ENCODE results near the gene GARIN5A. TPM values are rescaled to one million over a fixed set of nuclear protein-coding genes. Genes with fewer than 3 reads are reported as not detected.

GARIN5A gene
- total RNA-seq, 2 donors from 2014 or later, result 1.1 TPM; not detected in 1

GRCh38 chr19:50422397-50423278 is 54.0 kb downstream of the GARIN5A start:
- no peak overlapping the region for H3K4me3 Mint-ChIP-seq
- H3K4me1 Mint-ChIP-seq (ENCODE audit: low read depth in 2 of 2), result peaks cover 15 to 16% of the 10 kb centered on the region in 2 donors
- ATAC-seq, result peak in 1 of 2 donors; percentile 22
- H3K36me3 Mint-ChIP-seq, result peaks cover 4% of the 10 kb centered on the region
- H3K27ac Mint-ChIP-seq, result no peak overlapping the region
- DNase-seq (ENCODE audit: low spot score), result no peak
- no peaks in the 10 kb centered on the region for H3K9me3 Mint-ChIP-seq
- H3K27me3 Mint-ChIP-seq, result peaks cover 24% of the 10 kb centered on the region in 2 donors

- Mint-ChIP-seq H3K9me3 (no peaks in the 10 kb centered on the region), H3K27me3 (peaks cover 22 to 24% of the 10 kb centered on the region in 2 donors), H3K4me1 (ENCODE audit: low read depth in 2 of 2) (peaks cover 15 to 16% of the 10 kb centered on the region in 2 donors), H3K27ac (peak overlapping the region in 1 of 2 donors; percentile 70), H3K4me3 (no peak overlapping the region), H3K36me3 (peaks cover 4% of the 10 kb centered on the region)
- ATAC-seq, result no peak
- no peak for DNase-seq (ENCODE audit: low spot score)
These were observed 55.8 kb downstream of the GARIN5A start for GRCh38 chr19:50420808-50421207.

DNA sequence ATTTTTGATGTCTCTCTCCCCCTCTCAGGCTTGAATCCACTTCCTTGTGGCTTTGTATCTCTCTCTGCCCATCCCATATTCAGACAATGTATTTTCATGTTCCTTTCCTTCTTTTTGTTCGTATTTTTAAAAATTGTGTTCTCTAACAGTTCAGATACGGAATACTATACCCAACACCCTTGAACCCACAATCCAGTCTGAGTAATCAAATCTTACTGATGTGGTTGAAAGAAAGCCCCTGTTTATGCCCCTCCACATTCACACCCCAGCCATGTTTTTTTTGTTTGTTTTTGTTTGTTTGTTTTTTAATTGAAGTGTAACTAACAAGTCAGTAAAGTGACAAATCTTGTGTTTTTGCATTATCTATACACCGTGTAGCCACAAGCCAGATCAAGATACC is 56.5 kb downstream of the GARIN5A start:
- ATAC-seq, result no peak
- Mint-ChIP-seq H3K9me3 (no peaks in the 10 kb centered on the region), H3K27ac (peak overlapping the region in 1 of 2 donors; percentile 70), H3K4me3 (peak overlapping the region; percentile 43), H3K27me3 (peaks cover 22 to 24% of the 10 kb centered on the region in 2 donors), H3K4me1 (ENCODE audit: low read depth in 2 of 2) (peaks cover 15 to 16% of the 10 kb centered on the region in 2 donors), H3K36me3 (peaks cover 4% of the 10 kb centered on the region)
- DNase-seq (ENCODE audit: low spot score), result no peak

DNA sequence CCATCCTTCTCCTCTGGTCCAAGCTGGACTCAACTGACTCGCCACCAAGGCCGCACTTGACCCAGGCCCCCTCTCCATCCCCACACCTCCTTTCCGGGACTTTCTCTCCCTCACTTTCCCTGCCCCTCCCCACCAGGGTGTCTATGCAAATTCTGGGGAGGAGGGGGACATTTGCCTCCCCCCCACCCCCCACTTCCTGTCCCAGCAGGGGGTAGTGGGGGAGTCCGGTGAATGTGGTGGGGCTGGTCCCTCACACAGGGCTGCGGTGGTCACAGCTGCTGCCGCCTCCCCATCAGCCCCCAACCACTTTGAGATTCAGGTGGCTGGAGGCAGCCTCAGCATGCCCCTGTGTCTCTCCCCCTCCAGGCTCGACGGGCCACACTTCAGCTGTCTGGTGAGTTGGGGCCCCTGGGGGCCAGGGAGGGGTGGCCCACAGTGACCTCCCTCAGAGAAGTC is 57.0 kb downstream of the GARIN5A start:
- ATAC-seq (no peak), DNase-seq (ENCODE audit: low spot score) (peak; percentile 58)
- H3K36me3 Mint-ChIP-seq, result peaks cover 4% of the 10 kb centered on the region
- peaks cover 15 to 16% of the 10 kb centered on the region in 2 donors for H3K4me1 Mint-ChIP-seq (ENCODE audit: low read depth in 2 of 2)
- peak overlapping the region; percentile 43 for H3K4me3 Mint-ChIP-seq
- H3K27ac Mint-ChIP-seq, result peak overlapping the region in 1 of 2 donors; percentile 70
- no peaks in the 10 kb centered on the region for H3K9me3 Mint-ChIP-seq
- H3K27me3 Mint-ChIP-seq, result peaks cover 22 to 24% of the 10 kb centered on the region in 2 donors

- Mint-ChIP-seq H3K27ac (peak overlapping the region in 1 of 2 donors; percentile 70), H3K27me3 (peaks cover 22 to 24% of the 10 kb centered on the region in 2 donors), H3K4me1 (ENCODE audit: low read depth in 2 of 2) (peaks cover 16 to 18% of the 10 kb centered on the region in 2 donors), H3K9me3 (no peaks in the 10 kb centered on the region), H3K36me3 (peaks cover 4% of the 10 kb centered on the region), H3K4me3 (peak overlapping the region; percentile 11)
- DNase-seq (ENCODE audit: low spot score) (peak; percentile 41), ATAC-seq (no peak)
These were observed 57.5 kb downstream of the GARIN5A start for GRCh38 chr19:50419022-50419579.

DNA sequence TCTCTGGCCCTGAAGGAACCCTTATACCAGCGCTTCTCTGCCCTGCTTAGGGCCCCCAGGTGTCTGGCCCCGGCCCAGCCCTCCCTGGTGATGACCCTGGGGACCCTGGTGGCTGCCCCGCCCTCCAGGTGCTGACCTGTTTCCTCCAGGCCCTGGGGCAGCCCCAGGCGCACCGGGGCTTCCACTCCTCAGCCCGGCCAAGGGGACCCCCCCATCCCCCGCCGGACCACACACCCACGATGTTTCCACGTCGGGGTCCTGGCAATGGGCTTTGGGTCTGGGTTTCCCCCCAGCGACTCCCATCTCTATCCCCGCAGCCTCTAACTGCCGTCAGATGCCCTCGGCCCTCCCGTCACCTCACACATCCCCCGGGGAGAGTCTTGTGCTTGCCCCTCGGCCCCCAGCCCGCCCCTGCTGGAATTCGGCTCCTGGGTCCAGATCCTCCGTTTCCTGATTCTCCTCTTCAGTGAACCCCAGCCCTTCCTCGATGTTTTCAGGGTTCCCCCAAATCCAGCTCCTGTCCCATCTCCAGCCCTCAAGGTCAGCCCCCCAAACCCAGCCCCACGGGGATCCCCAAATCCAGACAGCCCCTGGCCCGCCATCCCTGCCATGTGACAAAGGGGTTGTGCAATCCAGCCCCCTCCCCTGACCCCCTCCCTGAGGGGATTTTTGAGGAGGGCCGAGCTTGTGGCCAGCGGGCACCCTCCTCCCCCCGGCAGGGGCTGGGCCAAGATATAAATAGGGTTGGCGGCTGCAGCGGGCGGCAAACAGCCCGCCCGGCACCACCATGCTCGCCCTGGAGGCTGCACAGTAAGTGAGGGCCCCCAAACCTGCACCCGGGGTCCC is 58.2 kb downstream of the GARIN5A start, which contains the start of gene SPIB:
Gene SPIB, plus strand, starts transcription at position 763 of the 846 bp plus-strand sequence. Its CDS starts 25 bp downstream, at position 788.
- Mint-ChIP-seq H3K27me3 (peaks cover 22 to 24% of the 10 kb centered on the region in 2 donors), H3K27ac (peak within 1 kb of the TSS in 1 of 2 donors; percentile 70), H3K4me1 (ENCODE audit: low read depth in 2 of 2) (peaks cover 16 to 18% of the 10 kb centered on the region in 2 donors), H3K9me3 (no peaks in the 10 kb centered on the region), H3K4me3 (peak within 1 kb of the TSS; percentile 11), H3K36me3 (peaks cover 4% of the 10 kb centered on the region)
- DNase-seq (ENCODE audit: low spot score) (peak; percentile 53), ATAC-seq (peak in 1 of 2 donors; percentile 10)

DNA sequence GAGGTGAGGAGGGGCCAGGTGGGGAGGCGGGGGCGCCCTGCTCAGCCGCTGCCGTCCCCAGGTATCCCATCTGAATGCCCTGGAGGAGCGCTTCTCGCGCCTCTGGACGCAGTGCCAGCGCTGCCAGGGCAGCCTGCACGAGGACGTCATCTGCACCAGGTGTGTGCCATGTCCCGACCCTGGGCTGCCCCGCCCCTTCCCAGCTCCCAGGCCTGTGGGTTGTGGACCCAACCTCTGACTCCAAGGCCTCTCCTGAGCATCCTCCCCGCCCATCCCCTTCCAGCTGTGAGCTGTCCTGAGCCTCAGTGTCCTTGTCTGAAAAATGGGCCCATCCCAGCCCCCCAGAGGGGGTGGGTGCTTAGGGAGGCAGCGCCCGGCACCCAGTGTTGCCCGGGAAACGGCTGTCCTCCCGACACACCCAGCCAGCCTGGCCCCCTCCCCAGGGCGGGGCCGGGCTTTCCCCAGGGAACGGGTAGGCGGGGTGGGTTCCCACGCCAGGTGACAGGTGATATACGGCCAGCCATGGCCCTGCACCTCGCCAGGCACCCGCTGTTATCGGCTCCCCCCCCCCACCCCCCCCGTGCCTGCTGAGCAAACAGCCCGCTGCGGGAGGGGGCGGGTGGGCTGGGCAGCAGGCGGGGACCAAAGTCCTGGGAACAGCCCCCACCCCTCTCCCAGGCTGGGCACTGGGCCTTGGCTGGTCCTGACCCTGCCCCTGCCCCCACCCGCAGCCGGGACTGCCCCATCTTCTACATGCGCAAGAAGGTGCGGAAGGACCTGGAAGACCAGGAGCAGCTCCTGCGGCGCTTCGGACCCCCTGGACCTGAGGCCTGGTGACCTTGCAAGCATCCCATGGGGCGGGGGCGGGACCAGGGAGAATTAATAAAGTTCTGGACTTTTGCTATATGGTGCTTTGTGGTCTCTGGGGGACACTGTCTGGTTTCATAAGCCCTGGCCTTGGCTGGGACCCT is 59.3 kb downstream of the GARIN5A start:
- peak; percentile 58 for DNase-seq (ENCODE audit: low spot score)
- Mint-ChIP-seq H3K9me3 (no peaks in the 10 kb centered on the region), H3K27me3 (peaks cover 22 to 24% of the 10 kb centered on the region in 2 donors), H3K27ac (no peak overlapping the region), H3K4me3 (no peak overlapping the region), H3K36me3 (peaks cover 4% of the 10 kb centered on the region), H3K4me1 (ENCODE audit: low read depth in 2 of 2) (peaks cover 16 to 18% of the 10 kb centered on the region in 2 donors)
- no peak for ATAC-seq

Other genes with a start within 250 kb of the GARIN5A start
- 10 to 100 TPM in 1 of 2 donors, 1 to 10 TPM in 1; 1.9 to 25.8 TPM for gene KCNC3, start 147.5 kb downstream of the GARIN5A start, total RNA-seq
- 10 to 100 TPM in 1 of 2 donors, 1 to 10 TPM in 1; 2.4 to 12.4 TPM for gene NAPSA, start 111.2 kb downstream of the GARIN5A start, total RNA-seq
- gene NR1H2, start 100.4 kb downstream of the GARIN5A start, total RNA-seq, result 10 to 100 TPM; 84.5 to 91.9 TPM
- 100 to 1,000 TPM in 1 of 2 donors, 10 to 100 TPM in 1; 80.0 to 246 TPM for gene POLD1, start 92.5 kb downstream of the GARIN5A start, total RNA-seq
- 1 to 10 TPM in 1 of 2 donors, under 1 TPM in 1; 0.38 to 4.2 TPM for gene SPIB, start 57.9 kb downstream of the GARIN5A start, total RNA-seq
- under 1 TPM in 1 of 2 donors, not detected in 1; 0.50 TPM for gene MYBPC2, start 44.0 kb downstream of the GARIN5A start, total RNA-seq
- gene EMC10, start 341 bp downstream of the GARIN5A start, total RNA-seq, result 100 to 1,000 TPM in 1 of 2 donors, 10 to 100 TPM in 1; 84.1 to 106 TPM
- 10 to 100 TPM; 39.8 to 46.0 TPM for gene JOSD2, start 34.3 kb upstream of the GARIN5A start, total RNA-seq
- gene ASPDH, start 37.1 kb upstream of the GARIN5A start, total RNA-seq, result not detected
- gene LRRC4B, start 91.6 kb upstream of the GARIN5A start, total RNA-seq, result not detected
- not detected for gene SYT3, start 163.0 kb upstream of the GARIN5A start, total RNA-seq
- gene C19orf81, start 172.6 kb upstream of the GARIN5A start, total RNA-seq, result not detected
- gene SHANK1, start 243.0 kb upstream of the GARIN5A start, total RNA-seq, result not detected
- 1 to 10 TPM; 1.1 to 1.2 TPM for gene CLEC11A, start 246.5 kb upstream of the GARIN5A start, total RNA-seq

All from natural killer cell treated with Interleukin-12 subunit alpha and Interleukin-12 subunit beta and Interleukin-15 and Interleukin-18, amount 100 ng/mL, for 72 hours (primary cell).